Colon (tissue), 2 donors: Measurements from ENCODE around the gene PPTC7.
"Not testable (repeated sequence)": the region's sequence is repeated elsewhere in the genome, so short reads cannot be mapped to it uniquely, and the experiment has no call there.

Source experiments
- FAIRE-seq: peaks from 2 replicates; lab custom pipeline; 2012; peaks lifted over from hg19 to GRCh38; lab: Jason Lieb, UNC
- donor health status: control.
- donor health status: control.

Gene PPTC7

DNA sequence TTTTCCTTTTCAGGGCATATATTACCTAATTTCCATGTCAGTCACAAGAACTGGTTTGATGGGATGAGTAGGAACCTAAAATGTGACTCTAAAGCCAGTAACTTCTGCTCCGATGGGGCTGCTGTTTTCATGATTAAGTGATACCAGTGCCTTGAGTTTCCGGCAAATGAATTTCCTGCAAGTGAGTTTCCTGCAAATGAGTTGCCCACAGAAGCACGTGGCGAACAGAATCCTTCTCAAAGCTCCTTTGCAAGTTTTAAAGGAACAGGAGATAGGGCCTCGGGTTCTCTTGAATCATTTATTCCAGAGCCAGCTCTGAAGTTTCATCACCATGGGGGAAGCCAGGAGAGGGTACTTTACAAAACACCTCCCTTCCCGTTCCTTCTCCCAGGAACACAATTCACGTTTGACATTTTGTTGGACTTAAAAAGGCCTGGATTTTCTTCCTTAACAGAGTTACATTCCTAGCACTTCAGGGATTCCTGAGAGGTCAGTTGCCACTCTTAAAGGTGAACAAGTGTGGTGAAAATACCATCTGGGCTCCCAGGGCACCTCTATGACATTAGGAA is 2.2 kb upstream of the PPTC7 start:
- no peak for FAIRE-seq

DNA sequence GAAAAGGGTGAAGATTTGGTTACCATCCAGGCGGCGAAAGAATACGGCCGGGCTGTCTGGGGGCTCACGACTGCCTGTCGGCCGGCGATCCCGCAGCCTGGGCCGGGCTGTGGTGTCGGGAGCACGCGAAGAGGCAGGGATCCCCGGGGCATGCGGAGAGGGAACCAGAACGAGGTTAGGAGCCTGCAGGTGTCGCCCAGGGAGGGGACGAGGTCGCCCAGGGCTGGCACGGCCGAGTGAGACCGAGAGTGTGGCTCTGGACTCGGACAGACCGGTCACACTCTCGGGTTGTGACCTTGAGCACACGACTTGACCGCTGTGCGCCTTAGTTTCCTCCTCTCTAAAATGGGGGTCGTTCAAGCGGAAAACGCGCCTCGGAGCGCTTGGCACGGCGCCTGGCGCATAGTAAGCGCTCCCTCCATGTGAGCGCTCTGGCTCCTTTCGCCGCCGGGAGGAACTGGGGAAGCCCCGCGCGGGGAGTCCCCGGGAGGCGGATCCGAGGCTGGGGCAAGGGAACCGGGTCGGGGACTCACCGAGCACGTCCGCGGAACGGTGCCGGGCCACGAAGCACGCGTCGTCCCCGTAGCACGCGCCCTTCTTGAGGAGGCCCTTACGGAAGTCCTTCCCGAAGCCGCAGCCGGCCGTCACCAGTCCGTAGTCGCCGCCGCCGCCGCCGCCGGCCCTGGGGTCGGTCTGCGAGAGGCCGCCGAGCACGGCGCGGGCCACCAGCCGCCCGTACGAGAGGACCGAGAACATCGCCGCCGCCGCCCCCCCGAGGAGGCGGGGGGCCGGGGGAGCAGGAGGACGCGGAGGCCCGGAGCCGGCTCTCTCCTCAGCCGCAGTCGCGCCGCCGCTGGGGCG is 612 bp downstream of the PPTC7 start:
- no peak for FAIRE-seq

DNA sequence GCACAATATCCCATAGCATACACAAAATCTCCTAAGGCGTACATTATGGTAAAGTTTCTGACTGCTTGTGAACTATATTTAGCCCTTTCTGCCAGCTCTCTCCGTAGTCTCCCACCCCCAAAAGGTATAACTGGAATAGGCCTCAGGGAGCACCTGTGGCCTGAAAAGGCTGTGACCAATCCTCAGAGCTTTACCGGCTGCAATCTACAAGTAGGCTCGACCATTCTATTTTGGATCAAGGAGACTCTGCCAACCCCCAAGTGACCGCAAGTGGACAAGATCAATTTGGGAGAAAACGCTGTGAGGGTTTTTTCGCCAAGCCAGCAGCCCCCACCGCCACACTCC is 1.2 kb downstream of the PPTC7 start:
- FAIRE-seq = no peak

GRCh38 chr12:110579535-110580253 is 3.4 kb downstream of the PPTC7 start:
- FAIRE-seq = no peak

- FAIRE-seq = no peak
Observed at GRCh38 chr12:110578694-110579534, 4.2 kb downstream of the PPTC7 start.

- no peak for FAIRE-seq
Observed at GRCh38 chr12:110577864-110578693, 5.0 kb downstream of the PPTC7 start.

- no peak for FAIRE-seq
Observed at GRCh38 chr12:110576504-110576903, 6.6 kb downstream of the PPTC7 start.

DNA sequence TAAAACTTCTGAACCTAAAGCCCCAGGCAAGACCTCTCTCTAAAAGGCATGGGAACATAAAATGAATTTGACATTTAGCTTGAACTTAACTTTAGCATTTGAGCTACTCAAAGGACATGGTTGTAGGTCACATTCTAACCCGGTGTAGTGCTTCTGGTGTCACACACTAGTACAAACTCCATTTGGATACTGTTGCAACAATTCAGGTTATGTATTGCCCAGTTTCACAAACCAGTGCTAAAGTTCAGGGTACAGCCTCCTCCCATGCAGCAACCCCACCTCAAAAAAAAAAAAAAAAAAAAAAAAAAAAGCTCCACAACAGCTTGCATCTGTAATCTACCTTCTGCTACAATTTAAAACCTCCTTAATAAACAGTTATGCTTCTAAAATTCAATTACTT is 7.8 kb downstream of the PPTC7 start:
- no peak for FAIRE-seq

DNA sequence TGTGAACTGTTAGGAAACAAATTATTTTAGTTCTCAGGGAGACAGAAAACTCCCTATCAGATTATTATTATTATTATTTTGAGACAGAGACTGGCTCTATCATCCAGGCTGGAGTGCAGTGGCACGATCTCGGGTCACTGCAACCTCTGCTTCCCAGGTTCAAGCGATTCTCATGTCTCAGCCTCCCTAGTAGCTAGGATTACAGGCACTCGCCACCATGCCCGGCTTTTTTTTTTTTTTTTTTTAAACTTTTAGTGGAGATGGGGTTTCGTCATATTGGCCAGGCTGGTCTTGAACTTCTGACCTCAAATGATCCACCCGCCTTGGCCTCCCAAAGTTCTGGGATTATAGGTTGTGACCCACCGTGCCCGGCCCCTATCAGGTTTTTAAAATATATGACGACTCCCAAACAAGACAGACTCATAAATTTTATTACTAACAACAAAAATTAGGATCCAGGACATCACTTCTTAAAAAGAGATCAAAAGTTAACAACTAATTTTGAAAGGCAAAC is 8.3 kb downstream of the PPTC7 start:
- not testable (repeated sequence) for FAIRE-seq

- no peak for FAIRE-seq
Observed at GRCh38 chr12:110574044-110574443, 9.1 kb downstream of the PPTC7 start.

DNA sequence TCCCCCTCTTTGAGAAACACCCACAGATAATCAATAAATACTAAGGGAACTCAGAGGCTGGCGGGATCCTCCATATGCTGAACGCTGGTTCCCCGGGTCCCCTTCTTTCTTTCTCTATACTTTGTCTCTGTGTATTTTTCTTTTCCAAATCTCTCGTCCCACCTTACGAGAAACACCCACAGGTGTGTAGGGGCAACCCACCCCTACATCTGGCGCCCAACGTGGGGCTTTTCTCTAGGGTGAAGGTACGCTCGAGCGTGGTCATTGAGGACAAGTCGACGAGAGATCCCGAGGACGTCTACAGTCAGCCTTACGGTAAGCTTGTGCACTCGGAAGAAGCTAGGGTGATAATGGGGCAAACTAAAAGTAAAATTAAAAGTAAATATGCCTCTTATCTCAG is 12.3 kb downstream of the PPTC7 start:
- not testable (repeated sequence) for FAIRE-seq

DNA sequence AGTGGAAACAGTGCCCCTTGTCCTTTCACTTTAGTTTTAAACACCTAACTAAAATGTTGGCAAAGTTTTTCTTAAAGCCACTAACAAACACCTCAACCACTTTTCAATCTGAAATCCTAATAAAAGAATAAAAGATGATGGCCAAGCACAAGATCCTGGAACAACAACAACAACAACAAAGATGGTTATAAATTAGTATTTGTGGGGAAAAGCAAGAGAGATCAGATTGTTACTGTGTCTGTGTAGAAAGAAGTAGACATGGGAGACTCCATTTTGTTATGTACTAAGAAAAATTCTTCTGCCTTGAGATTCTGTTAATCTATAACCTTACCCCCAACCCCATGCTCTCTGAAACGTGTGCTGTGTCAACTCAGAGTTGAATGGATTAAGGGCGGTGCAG is 13.3 kb downstream of the PPTC7 start:
- not testable (repeated sequence) for FAIRE-seq

DNA sequence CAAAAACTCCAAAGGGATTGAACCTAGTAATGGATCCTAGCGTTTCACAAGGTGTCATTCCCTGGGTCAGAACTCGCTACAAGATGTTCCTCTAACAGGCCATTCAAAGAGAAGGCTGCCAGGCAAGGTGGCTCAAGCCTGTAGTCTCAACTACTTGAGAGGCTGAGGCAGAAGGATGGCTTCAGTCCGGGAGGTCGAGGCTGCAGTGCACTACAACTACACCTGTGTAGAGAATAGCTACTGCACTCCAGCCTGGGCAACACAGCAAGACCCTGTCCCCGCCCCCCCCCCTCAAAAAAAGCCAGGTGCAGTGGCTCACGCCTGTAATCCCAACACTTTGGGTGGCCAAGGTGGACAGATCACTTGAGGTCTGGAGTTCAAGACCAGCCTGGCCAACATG is 14.4 kb downstream of the PPTC7 start:
- FAIRE-seq = no peak

DNA sequence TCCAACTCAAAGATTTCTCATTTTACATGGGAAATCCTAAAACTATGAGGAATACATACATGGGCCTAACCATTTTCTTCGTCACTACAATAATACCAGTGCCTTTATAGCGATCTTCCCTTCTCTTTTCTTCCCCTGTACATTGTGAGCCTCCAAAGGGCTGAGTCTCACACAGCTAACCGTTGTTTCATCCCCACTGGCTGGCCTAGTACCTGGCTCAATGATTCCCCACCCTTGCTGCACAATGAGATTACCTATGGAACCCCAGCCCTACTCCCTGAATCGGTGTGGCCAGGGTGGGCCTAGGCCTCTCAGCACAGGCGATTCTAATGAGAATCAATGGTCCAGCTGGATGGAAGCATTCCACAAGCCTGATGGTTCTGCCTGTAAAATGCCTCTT is 16.1 kb downstream of the PPTC7 start:
- FAIRE-seq = no peak

GRCh38 chr12:110565894-110566871 is 16.9 kb downstream of the PPTC7 start:
- no peak for FAIRE-seq

GRCh38 chr12:110564471-110564991 is 18.6 kb downstream of the PPTC7 start:
- no peak for FAIRE-seq

DNA sequence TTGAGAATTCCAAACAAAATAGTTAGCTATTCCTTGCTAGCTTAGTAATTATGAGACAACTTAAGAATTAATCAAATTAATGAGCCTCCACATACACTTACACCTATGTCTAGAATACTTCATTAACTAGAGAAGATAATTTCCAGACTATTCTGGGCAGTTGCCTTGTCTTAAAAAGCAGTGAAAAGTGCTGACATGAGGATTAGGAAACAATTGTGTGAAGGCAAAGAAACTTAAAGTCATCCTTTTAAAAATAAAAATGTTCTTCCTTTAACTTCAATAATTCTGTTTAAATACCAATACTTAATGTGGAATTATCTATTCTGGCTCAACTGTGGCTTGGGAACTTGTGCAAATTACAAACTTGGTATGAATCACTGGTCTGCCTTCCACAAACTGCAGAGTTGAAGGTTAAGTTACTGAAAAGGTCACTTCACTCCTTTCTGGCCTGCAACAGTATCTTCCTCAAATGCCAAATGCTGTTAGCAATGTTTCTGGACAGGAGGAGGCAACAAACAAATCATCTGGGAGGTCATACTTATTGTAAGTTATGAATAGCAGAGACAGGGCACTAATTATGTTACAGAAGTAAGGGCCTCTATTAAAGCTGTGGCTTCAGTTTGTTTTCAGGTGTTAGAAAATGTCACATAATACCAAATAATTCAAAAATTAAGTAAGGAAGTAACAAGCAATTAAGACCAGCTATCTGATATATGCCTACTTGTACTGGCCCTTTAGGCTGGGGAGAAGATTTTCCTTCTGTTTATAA is 19.2 kb downstream of the PPTC7 start:
- no peak for FAIRE-seq

- FAIRE-seq = not testable (repeated sequence)
Observed at GRCh38 chr12:110562386-110562785, 20.7 kb downstream of the PPTC7 start.
